Natural killer cell (primary cell): ENCODE results near the gene BBS7. TPM values are rescaled to one million over a fixed set of nuclear protein-coding genes. Genes with fewer than 3 reads are reported as not detected.

ENCODE experiments used
- ATAC-seq, 3 donors: fragments of 150-1000 bp in 2 of 3; fragments of 200-7000 bp in 1 of 3; cut with Tn5 transposase; 1 replicate in 1 of 3; 2 replicates in 2 of 3; pipeline ENCODE4 v1.10.0; 2021; ENCODE audit warnings: mild to moderate bottlenecking in 2 of 3, moderate library complexity in 2 of 3
- DNase-seq, 2 donors: peaks; one replicate each; pipeline versions ENCODE4 v3.0.0 to v3.0.0-alpha.2; 2013 to 2021; ENCODE audit warnings: mixed read lengths in 1 of 2
- H3K27ac ChIP-seq: one replicate; pipeline ENCODE4 v1.5.1; 2013; ENCODE audit warnings: mild to moderate bottlenecking, low read length
- H3K27me3 ChIP-seq: one replicate; pipeline ENCODE4 v1.6.1; 2013; ENCODE audit warnings: low read length; ENCODE audit not compliant: control insufficient read depth, insufficient read depth
- H3K36me3 ChIP-seq: one replicate; pipeline ENCODE4 v1.6.1; 2013; ENCODE audit warnings: low read length; ENCODE audit not compliant: control insufficient read depth, insufficient read depth
- H3K4me1 ChIP-seq: one replicate; pipeline ENCODE4 v1.6.1; 2013; ENCODE audit warnings: low read length; ENCODE audit not compliant: control insufficient read depth, insufficient read depth
- H3K4me3 ChIP-seq: one replicate; pipeline ENCODE4 v1.5.1; 2013; ENCODE audit warnings: low read length
- H3K9me3 ChIP-seq: one replicate; pipeline ENCODE4 v1.6.1; 2013; ENCODE audit warnings: low read length; ENCODE audit not compliant: control insufficient read depth, insufficient read depth
- H3K27ac Mint-ChIP-seq, 2 donors: one replicate each; pipeline ENCODE4 v1.8.0; 2022; ENCODE audit warnings: mild to moderate bottlenecking in 2 of 2, mixed read lengths in 2 of 2, moderate library complexity in 1 of 2
- H3K27me3 Mint-ChIP-seq, 2 donors: one replicate each; pipeline ENCODE4 v1.8.0; 2022; ENCODE audit warnings: low read depth in 2 of 2, mixed read lengths in 2 of 2
- H3K36me3 Mint-ChIP-seq: one replicate; pipeline ENCODE4 v1.8.0; 2022; ENCODE audit warnings: mixed read lengths
- H3K4me1 Mint-ChIP-seq, 2 donors: one replicate each; pipeline ENCODE4 v1.8.0; 2022; ENCODE audit warnings: mixed read lengths in 2 of 2
- H3K4me3 Mint-ChIP-seq: one replicate; pipeline ENCODE4 v1.8.0; 2022; ENCODE audit warnings: mild to moderate bottlenecking, moderate library complexity, mixed read lengths
- H3K9me3 Mint-ChIP-seq, 2 donors: one replicate each; pipeline ENCODE4 v1.8.0; 2022; ENCODE audit warnings: mixed read lengths in 2 of 2
- CTCF ChIP-seq: fragments of 200-600 bp; IDR thresholded peaks from one replicate; pipeline ENCODE4 v1.8.0; 2022; ENCODE audit warnings: antibody characterized with exemption
- WGBS: methylation state at CpG from one replicate; pipeline ENCODE4 v1.1.7; 2013; ENCODE audit warnings: missing lambda C conversion rate; ENCODE audit not compliant: insufficient coverage; 5-methylcytosine and 5-hydroxymethylcytosine counted together
- intact Hi-C: fragments of 100-400 bp; cut with micrococcal nuclease; formaldehyde crosslinking; loops from one replicate; pipeline ENCODE4 v1.14.2; 2022
- total RNA-seq, 4 donors: library from RNA; stranded (reverse); fragments of 120-200 nt in 1 of 4; gene quantifications; one replicate each; pipeline versions ENCODE4 v1.2.3 to v1.2.4, GENCODE V29; 2013 to 2022

Gene BBS7
- total RNA-seq, 3 donors from 2014 or later (not counting 1 experiment from before 2014, with no cell fraction given), result 3.6 to 7.5 (median 4.9) TPM

- peaks cover 4 to 6% of the 10 kb centered on the region in 2 donors for H3K4me1 Mint-ChIP-seq
- no peak for ATAC-seq
- no peak for DNase-seq
- no peaks in the 10 kb centered on the region for H3K27me3 Mint-ChIP-seq
- no peaks in the 10 kb centered on the region for H3K4me1 ChIP-seq
- intact Hi-C loops, result no loop called here
- H3K27me3 ChIP-seq, result no peaks in the 10 kb centered on the region
- H3K4me3 Mint-ChIP-seq, result no peak overlapping the region
- H3K9me3 ChIP-seq, result no peaks in the 10 kb centered on the region
- peaks cover 80% of the 10 kb centered on the region for H3K36me3 ChIP-seq
- peaks cover 13% of the 10 kb centered on the region for H3K36me3 Mint-ChIP-seq
- H3K9me3 Mint-ChIP-seq, result no peaks in the 10 kb centered on the region
- no peak overlapping the region for H3K4me3 ChIP-seq
- WGBS, result 95% methylated on average over 1 of the region's 2 CpGs
- H3K27ac Mint-ChIP-seq, result peak overlapping the region in 1 of 2 donors; percentile 59
- H3K27ac ChIP-seq, result no peak overlapping the region
- no peak for TF ChIP-seq CTCF
These were observed 55.5 kb downstream of the BBS7 start for GRCh38 chr4:121814756-121815155.

GRCh38 chr4:121811122-121811521 is 59.2 kb downstream of the BBS7 start:
- no peaks in the 10 kb centered on the region for H3K9me3 ChIP-seq
- Mint-ChIP-seq H3K4me3 (no peak overlapping the region), H3K4me1 (peaks cover 4 to 12% of the 10 kb centered on the region in 2 donors), H3K9me3 (no peaks in the 10 kb centered on the region), H3K36me3 (peaks cover 23% of the 10 kb centered on the region), H3K27me3 (no peaks in the 10 kb centered on the region), H3K27ac (peak overlapping the region in 1 of 2 donors; percentile 16)
- intact Hi-C loops, result no loop called here
- no peak for ATAC-seq
- no peak for DNase-seq
- no peak overlapping the region for H3K27ac ChIP-seq
- no peaks in the 10 kb centered on the region for H3K27me3 ChIP-seq
- no peak for TF ChIP-seq CTCF
- H3K4me3 ChIP-seq, result no peak overlapping the region
- no peaks in the 10 kb centered on the region for H3K4me1 ChIP-seq
- H3K36me3 ChIP-seq, result peaks cover 90% of the 10 kb centered on the region

GRCh38 chr4:121806411-121806810 is 63.9 kb downstream of the BBS7 start:
- no peak for TF ChIP-seq CTCF
- H3K27me3 ChIP-seq, result no peaks in the 10 kb centered on the region
- 100% methylated on average over 4 of the region's 4 CpGs for WGBS
- no peaks in the 10 kb centered on the region for H3K9me3 ChIP-seq
- intact Hi-C loops, result no loop called here
- H3K36me3 ChIP-seq, result peaks cover 75% of the 10 kb centered on the region
- no peak overlapping the region for H3K27ac ChIP-seq
- ATAC-seq, result no peak
- H3K27ac Mint-ChIP-seq, result no peak overlapping the region
- H3K4me3 Mint-ChIP-seq, result no peak overlapping the region
- H3K36me3 Mint-ChIP-seq, result peaks cover 23% of the 10 kb centered on the region
- no peaks in the 10 kb centered on the region for H3K27me3 Mint-ChIP-seq
- no peak overlapping the region for H3K4me3 ChIP-seq
- H3K9me3 Mint-ChIP-seq, result no peaks in the 10 kb centered on the region
- DNase-seq, result no peak
- H3K4me1 ChIP-seq, result peaks cover 3% of the 10 kb centered on the region
- H3K4me1 Mint-ChIP-seq, result peaks cover 20 to 32% of the 10 kb centered on the region in 2 donors

- Mint-ChIP-seq H3K4me1 (peaks cover 29 to 32% of the 10 kb centered on the region in 2 donors), H3K27me3 (no peaks in the 10 kb centered on the region), H3K36me3 (peaks cover 10% of the 10 kb centered on the region), H3K27ac (peak overlapping the region; percentile 95 to 98), H3K4me3 (peak overlapping the region; percentile 93), H3K9me3 (no peaks in the 10 kb centered on the region)
- Histone ChIP-seq H3K27me3 (no peaks in the 10 kb centered on the region), H3K9me3 (no peaks in the 10 kb centered on the region), H3K4me3 (peak overlapping the region; percentile 99), H3K36me3 (peaks cover 39% of the 10 kb centered on the region), H3K27ac (peak overlapping the region; percentile 85), H3K4me1 (peaks cover 8% of the 10 kb centered on the region)
- WGBS, result 22% methylated on average over 3 of the region's 4 CpGs
- no peak for TF ChIP-seq CTCF
- DNase-seq (no peak), ATAC-seq (no peak)
- intact Hi-C loops, result loop anchor here (1.0 to 5.0 kb wide), 3 partner anchors 23 to 104 kb away; partner anchors contain the start of gene ANXA5
These were observed 68.6 kb downstream of the BBS7 start for GRCh38 chr4:121801715-121802075.
